Pancreas (tissue), 10 donors: ENCODE data around the gene ATAD3A. TPM values are rescaled to one million over a fixed set of nuclear protein-coding genes. Genes with fewer than 3 reads are reported as not detected.
"Not testable (repeated sequence)": the region's sequence is repeated elsewhere in the genome, so short reads cannot be mapped to it uniquely, and the experiment has no call there.

Source experiments
- ATAC-seq, 4 donors: fragments of 200-7000 bp; cut with Tn5 transposase; one replicate each; pipeline versions ENCODE4 v1.8.0 to v1.9.1; 2020; ENCODE audit warnings: mild to moderate bottlenecking in 4 of 4, moderate library complexity in 4 of 4
- DNase-seq, 6 donors: peaks; one replicate each; pipeline ENCODE4 v3.0.0-alpha.2; 2020
- FAIRE-seq: peaks from 2 replicates; lab custom pipeline; 2012; peaks lifted over from hg19 to GRCh38; lab: Jason Lieb, UNC
- H3K27ac ChIP-seq, 4 donors: fragments of 200-600 bp; sonication (generic); 1 replicate in 3 of 4; 2 replicates in 1 of 4; pipeline versions ENCODE4 v1.5.0 to v1.8.0; 2020
- H3K27me3 ChIP-seq, 4 donors: fragments of 200-600 bp; one replicate each; pipeline ENCODE4 v1.8.0; 2021
- H3K36me3 ChIP-seq, 3 donors: fragments of 200-600 bp; sonication (generic) in 1 of 3; one replicate each; pipeline versions ENCODE4 v1.5.0 to v1.8.0; 2020 to 2021
- H3K4me1 ChIP-seq, 3 donors: fragments of 200-600 bp; one replicate each; pipeline ENCODE4 v1.8.0; 2021
- H3K4me3 ChIP-seq, 4 donors: fragments of 200-600 bp; sonication (generic) in 2 of 4; one replicate each; pipeline versions ENCODE4 v1.5.0 to v1.8.0; 2020 to 2021
- H3K9me3 ChIP-seq, 4 donors: fragments of 200-600 bp; one replicate each; pipeline ENCODE4 v1.8.0; 2021
- WGBS, 2 donors: extraction: QIAGEN DNeasy Blood & Tissue Kit; methylation state at CpG; one replicate each; pipeline ENCODE4 v1.1.7; 2013; 5-methylcytosine and 5-hydroxymethylcytosine counted together
- intact Hi-C, 3 donors: fragments of 100-400 bp; cut with DNase I; formaldehyde crosslinking; loops; one replicate each; pipeline versions ENCODE4 v1.11.1 to v1.14.2; 2022
- polyA plus RNA-seq, 2 donors: library from polyadenylated mRNA; stranded (reverse); fragments of 200-250 nt; gene quantifications; one replicate each; pipeline ENCODE4 v1.2.3, GENCODE V29; 2013
- total RNA-seq, 6 donors: library from RNA; stranded (reverse); fragmentation: NEBNext Ultra II Directional in 4 of 6; extraction: Animal tissue kit (Norgen Biotek cat#: 25700) in 4 of 6; gene quantifications; one replicate each; pipeline versions ENCODE4 v1.2.1 to v1.2.4, GENCODE V29; 2021 to 2023
- TF ChIP-seq, protein P1 (sequence below), 4 donors: fragments of 200-600 bp; sonication (generic) in 3 of 4; IDR thresholded peaks; one replicate each; pipeline versions ENCODE4 v1.5.0 to v1.8.0; 2021; ENCODE audit warnings: antibody characterized with exemption in 4 of 4
- donor health status: healthy with polysubstance abuse.
- donor health status: DM: no; HTN: no; CAD: no; lungs with moderate emphysema.
- donor health status: DM: no; HTN: no; CAD: no.
- donor health status: control.
- donor health status: control.
- donor health status: Bipolar disorder and iron deficiency.
- donor health status: DM: yes; HTN: yes; CAD: no.
- donor health status: DM: no; HTN: no; CAD: no.
- donor health status: DM: no; HTN: no; CAD: no.
- donor health status: DM: yes; HTN: yes; CAD: no.

ATAD3A gene
- total and polyA plus RNA-seq, 8 donors: 8.0 to 33.8 (median 17.1) TPM

GRCh38 chr1:1510912-1511532, 940 bp upstream of the ATAD3A start:
- no peaks in the 10 kb centered on the region for H3K27me3 ChIP-seq
- H3K4me1 ChIP-seq: peaks cover 3 to 6% (median 5%) of the 10 kb centered on the region in 3 donors
- DNase-seq (peak in 1 of 6 donors; percentile 35), FAIRE-seq (no peak), ATAC-seq (peak in 2 of 4 donors; percentile 15 to 24)
- H3K36me3 ChIP-seq: no peaks in the 10 kb centered on the region
- H3K27ac ChIP-seq: peak overlapping the region; percentile 74 to 90 (median 86)
- WGBS, 2 donors: 9 to 10% methylated on average over 17 of the region's 17 CpGs
- no peaks in the 10 kb centered on the region for H3K9me3 ChIP-seq
- TF ChIP-seq, protein P1, sequence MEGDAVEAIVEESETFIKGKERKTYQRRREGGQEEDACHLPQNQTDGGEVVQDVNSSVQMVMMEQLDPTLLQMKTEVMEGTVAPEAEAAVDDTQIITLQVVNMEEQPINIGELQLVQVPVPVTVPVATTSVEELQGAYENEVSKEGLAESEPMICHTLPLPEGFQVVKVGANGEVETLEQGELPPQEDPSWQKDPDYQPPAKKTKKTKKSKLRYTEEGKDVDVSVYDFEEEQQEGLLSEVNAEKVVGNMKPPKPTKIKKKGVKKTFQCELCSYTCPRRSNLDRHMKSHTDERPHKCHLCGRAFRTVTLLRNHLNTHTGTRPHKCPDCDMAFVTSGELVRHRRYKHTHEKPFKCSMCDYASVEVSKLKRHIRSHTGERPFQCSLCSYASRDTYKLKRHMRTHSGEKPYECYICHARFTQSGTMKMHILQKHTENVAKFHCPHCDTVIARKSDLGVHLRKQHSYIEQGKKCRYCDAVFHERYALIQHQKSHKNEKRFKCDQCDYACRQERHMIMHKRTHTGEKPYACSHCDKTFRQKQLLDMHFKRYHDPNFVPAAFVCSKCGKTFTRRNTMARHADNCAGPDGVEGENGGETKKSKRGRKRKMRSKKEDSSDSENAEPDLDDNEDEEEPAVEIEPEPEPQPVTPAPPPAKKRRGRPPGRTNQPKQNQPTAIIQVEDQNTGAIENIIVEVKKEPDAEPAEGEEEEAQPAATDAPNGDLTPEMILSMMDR (IDR thresholded peaks at IDR 0.05): no peak
- intact Hi-C loops: no loop called here
- peak overlapping the region; percentile 60 to 93 (median 79) for H3K4me3 ChIP-seq

- not testable (repeated sequence) for ATAC-seq, FAIRE-seq
- DNase-seq: peak in 2 of 6 donors; percentile 35 to 64
These were observed 463 bp downstream of the ATAD3A start for GRCh38 chr1:1512425-1512824.

GRCh38 chr1:1513675-1514074, 1.7 kb downstream of the ATAD3A start:
- H3K36me3 ChIP-seq, ATAC-seq, H3K27ac ChIP-seq, H3K27me3 ChIP-seq, H3K9me3 ChIP-seq, intact Hi-C loops, FAIRE-seq, H3K4me1 ChIP-seq: not testable (repeated sequence)
- WGBS, 2 donors: 33 to 41% methylated on average over 11 to 16 of the region's 18 CpGs
- peak in 1 of 6 donors; percentile 58 for DNase-seq
- peak overlapping the region in 1 of 4 donors; percentile 17 for H3K4me3 ChIP-seq

More at GRCh38 chr1:1512425-1512824, 463 bp downstream of the ATAD3A start:
- 0 to 1% methylated on average over 21 to 48 of the region's 52 CpGs for WGBS, 2 donors
- H3K4me1 ChIP-seq, H3K36me3 ChIP-seq, H3K27me3 ChIP-seq, H3K9me3 ChIP-seq, intact Hi-C loops: not testable (repeated sequence)
- peak overlapping the region; percentile 60 to 93 (median 79) for H3K4me3 ChIP-seq
- peak overlapping the region in 1 of 4 donors; percentile 84 for H3K27ac ChIP-seq

GRCh38 chr1:1514376-1514775, 2.4 kb downstream of the ATAD3A start:
- DNase-seq, H3K4me3 ChIP-seq, FAIRE-seq, H3K27me3 ChIP-seq, intact Hi-C loops, H3K36me3 ChIP-seq, H3K27ac ChIP-seq, ATAC-seq, H3K4me1 ChIP-seq, H3K9me3 ChIP-seq: not testable (repeated sequence)
- 76 to 79% methylated on average over 13 to 14 of the region's 16 CpGs for WGBS, 2 donors

GRCh38 chr1:1516923-1517322, 5.0 kb downstream of the ATAD3A start:
- H3K9me3 ChIP-seq, ATAC-seq, intact Hi-C loops, H3K4me1 ChIP-seq, H3K4me3 ChIP-seq, H3K36me3 ChIP-seq, DNase-seq, FAIRE-seq, H3K27ac ChIP-seq, H3K27me3 ChIP-seq: not testable (repeated sequence)
- 96% methylated on average over 14 of the region's 14 CpGs for WGBS, 2 donors

DNA sequence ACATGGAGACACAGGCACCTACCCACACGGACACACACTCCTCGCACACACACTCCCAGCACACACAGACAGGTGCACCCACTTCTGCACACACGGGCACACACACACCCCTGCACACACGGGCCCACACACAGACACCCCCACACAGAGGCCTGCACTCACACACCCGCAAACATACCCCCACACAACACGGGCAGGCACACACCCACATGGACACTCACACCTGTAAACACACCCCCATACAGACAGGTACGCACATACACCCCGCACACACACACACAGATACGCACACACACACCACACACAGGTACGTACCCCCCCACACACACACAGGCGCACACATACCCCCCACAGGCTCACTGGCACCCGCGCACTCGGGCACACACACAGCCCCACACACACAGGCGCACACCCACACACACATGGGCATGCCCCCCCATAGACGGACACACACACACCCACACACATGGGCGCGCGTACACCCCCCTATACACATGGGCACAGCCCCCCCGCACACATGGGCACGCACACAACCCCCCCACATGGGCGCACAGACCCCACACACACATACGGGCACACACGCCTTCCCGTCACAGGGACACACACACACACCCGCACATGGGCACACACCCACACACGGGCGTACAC, 6.1 kb downstream of the ATAD3A start:
- Histone ChIP-seq H3K4me3 (no peak overlapping the region), H3K9me3 (no peaks in the 10 kb centered on the region), H3K36me3 (no peaks in the 10 kb centered on the region), H3K27me3 (no peaks in the 10 kb centered on the region), H3K4me1 (no peaks in the 10 kb centered on the region), H3K27ac (no peak overlapping the region)
- 91 to 96% methylated on average over 21 to 28 of the region's 28 CpGs for WGBS, 2 donors
- ATAC-seq (no peak), FAIRE-seq (no peak), DNase-seq (peak in 1 of 6 donors; percentile 65)
- TF ChIP-seq, protein P1 (IDR thresholded peaks at IDR 0.05): no peak
- intact Hi-C loops: no loop called here

DNA sequence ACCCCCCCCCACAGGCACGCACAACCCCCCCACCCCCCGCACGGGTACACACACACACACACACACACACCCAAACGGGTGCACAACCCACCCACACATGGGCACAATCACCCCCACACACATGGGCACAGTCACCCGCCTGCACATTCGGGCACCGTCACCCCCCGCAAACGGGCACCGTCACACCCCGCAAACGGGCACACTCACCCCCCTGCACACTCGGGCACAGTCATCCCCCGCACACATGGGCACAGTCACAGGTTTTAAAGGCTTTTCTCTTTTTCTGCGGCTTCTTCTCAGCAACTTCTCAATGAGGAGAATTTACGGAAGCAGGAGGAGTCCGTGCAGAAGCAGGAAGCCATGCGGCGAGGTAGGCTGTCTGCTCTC, 6.7 kb downstream of the ATAD3A start:
- intact Hi-C loops, H3K4me3 ChIP-seq, H3K27ac ChIP-seq, H3K9me3 ChIP-seq, ATAC-seq, FAIRE-seq, H3K36me3 ChIP-seq, H3K27me3 ChIP-seq, H3K4me1 ChIP-seq: not testable (repeated sequence)
- peak in 1 of 6 donors; percentile 63 for DNase-seq
- WGBS, 2 donors: 93 to 94% methylated on average over 14 to 19 of the region's 19 CpGs

- H3K4me3 ChIP-seq, H3K9me3 ChIP-seq, H3K36me3 ChIP-seq, FAIRE-seq, H3K4me1 ChIP-seq, H3K27ac ChIP-seq, H3K27me3 ChIP-seq, intact Hi-C loops: not testable (repeated sequence)
- DNase-seq: peak in 1 of 6 donors; percentile 76
- WGBS, 2 donors: 97 to 98% methylated on average over 30 to 51 of the region's 51 CpGs
- peak in 1 of 4 donors; percentile 6 for ATAC-seq
These were observed 8.0 kb downstream of the ATAD3A start for GRCh38 chr1:1519805-1520505.
